IMR-90 (cell line): ENCODE data around the gene KIF1B.

Experiments used
- BHLHE40 ChIP-seq: fragments of 150-350 bp; IDR thresholded peaks from 2 replicates; pipeline ENCODE4 v1.6.1; 2016; ENCODE audit warnings: mild to moderate bottlenecking, low read depth, low read length
- CEBPB ChIP-seq: IDR thresholded peaks from 2 replicates; pipeline ENCODE4 v1.6.1; 2012; ENCODE audit warnings: low read depth, low read length, improper control_type of control experiment
- CTCF ChIP-seq: conservative IDR thresholded peaks from 2 replicates; pipeline ENCODE4 v1.5.1; 2012; ENCODE audit warnings: mild to moderate bottlenecking, low read depth, low read length, improper control_type of control experiment
- ELK1 ChIP-seq: fragments of 150-350 bp; IDR thresholded peaks from 2 replicates; pipeline ENCODE4 v1.6.1; 2016; ENCODE audit warnings: low read depth, mild to moderate bottlenecking, low read length, moderate library complexity, borderline replicate concordance
- FOS ChIP-seq: fragments of 150-350 bp; IDR thresholded peaks from 2 replicates; pipeline ENCODE4 v1.6.1; 2016; ENCODE audit warnings: low read depth, low read length
- MAFK ChIP-seq: IDR thresholded peaks from 2 replicates; pipeline ENCODE4 v1.6.1; 2012; ENCODE audit warnings: low read depth, low read length, improper control_type of control experiment
- MXI1 ChIP-seq: IDR thresholded peaks from 2 replicates; pipeline ENCODE4 v1.6.1; 2012; ENCODE audit warnings: low read depth, mild to moderate bottlenecking, low read length, moderate library complexity, borderline replicate concordance
- NFE2L2 ChIP-seq: fragments of 150-350 bp; IDR thresholded peaks from 2 replicates; pipeline ENCODE4 v1.6.1; 2016; ENCODE audit warnings: low read depth, mild to moderate bottlenecking, low read length
- POLR2A ChIP-seq: IDR thresholded peaks from 2 replicates; pipeline ENCODE4 v1.6.1; 2012; ENCODE audit warnings: mild to moderate bottlenecking, low read depth, low read length
- RAD21 ChIP-seq: IDR thresholded peaks from 2 replicates; pipeline ENCODE4 v1.6.1; 2012; ENCODE audit warnings: low read length, improper control_type of control experiment
- RCOR1 ChIP-seq: IDR thresholded peaks from 2 replicates; pipeline ENCODE4 v1.6.1; 2012; ENCODE audit warnings: mild to moderate bottlenecking, low read length, improper control_type of control experiment; ENCODE audit not compliant: insufficient replicate concordance
- RFX5 ChIP-seq: IDR thresholded peaks from 2 replicates; pipeline ENCODE4 v1.8.0; 2012; ENCODE audit warnings: low read depth, mild to moderate bottlenecking, low read length, moderate library complexity
- SMC3 ChIP-seq: fragments of 150-350 bp; IDR thresholded peaks from 2 replicates; pipeline ENCODE4 v1.6.1; 2016; ENCODE audit warnings: low read depth, mild to moderate bottlenecking, antibody characterized with exemption, low read length, moderate library complexity
- USF2 ChIP-seq: fragments of 150-350 bp; IDR thresholded peaks from 2 replicates; pipeline ENCODE4 v1.6.1; 2017; ENCODE audit warnings: mild to moderate bottlenecking, antibody characterized with exemption, low read length, low read depth

- TF ChIP-seq CTCF (no peak), POLR2A (no peak), RFX5 (no peak), ELK1 (no peak), RCOR1 (no peak), SMC3 (no peak), MAFK (no peak), RAD21 (no peak), BHLHE40 (no peak), USF2 (no peak), NFE2L2 (no peak), MXI1 (no peak), CEBPB (no peak), FOS (no peak)
Observed at GRCh38 chr1:10353282-10353681, 142.9 kb downstream of the KIF1B start.
